ENCODE data around the gene HMGCL.

HMGCL gene

DNA sequence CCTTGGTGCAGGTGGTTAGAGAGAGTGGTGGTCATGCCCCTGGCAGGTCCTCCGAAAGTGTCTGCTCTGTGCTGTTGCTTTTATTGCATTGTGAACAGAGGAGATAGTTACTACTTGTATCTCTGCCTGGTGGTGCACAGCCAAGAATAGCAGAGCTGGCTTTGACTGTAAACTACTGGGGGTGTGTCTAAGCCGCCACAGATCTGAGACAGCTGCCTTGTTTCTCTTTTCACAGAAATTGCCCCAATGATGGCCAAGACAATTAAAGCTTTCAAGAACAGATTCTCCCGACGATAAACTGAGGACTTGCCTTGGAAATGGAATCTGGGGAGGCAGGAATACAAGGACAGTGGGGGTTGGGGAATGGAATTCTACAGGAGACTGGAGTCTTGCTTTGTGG lies 66.0 kb downstream of the HMGCL start:
- TF ChIP-seq, protein P1, sequence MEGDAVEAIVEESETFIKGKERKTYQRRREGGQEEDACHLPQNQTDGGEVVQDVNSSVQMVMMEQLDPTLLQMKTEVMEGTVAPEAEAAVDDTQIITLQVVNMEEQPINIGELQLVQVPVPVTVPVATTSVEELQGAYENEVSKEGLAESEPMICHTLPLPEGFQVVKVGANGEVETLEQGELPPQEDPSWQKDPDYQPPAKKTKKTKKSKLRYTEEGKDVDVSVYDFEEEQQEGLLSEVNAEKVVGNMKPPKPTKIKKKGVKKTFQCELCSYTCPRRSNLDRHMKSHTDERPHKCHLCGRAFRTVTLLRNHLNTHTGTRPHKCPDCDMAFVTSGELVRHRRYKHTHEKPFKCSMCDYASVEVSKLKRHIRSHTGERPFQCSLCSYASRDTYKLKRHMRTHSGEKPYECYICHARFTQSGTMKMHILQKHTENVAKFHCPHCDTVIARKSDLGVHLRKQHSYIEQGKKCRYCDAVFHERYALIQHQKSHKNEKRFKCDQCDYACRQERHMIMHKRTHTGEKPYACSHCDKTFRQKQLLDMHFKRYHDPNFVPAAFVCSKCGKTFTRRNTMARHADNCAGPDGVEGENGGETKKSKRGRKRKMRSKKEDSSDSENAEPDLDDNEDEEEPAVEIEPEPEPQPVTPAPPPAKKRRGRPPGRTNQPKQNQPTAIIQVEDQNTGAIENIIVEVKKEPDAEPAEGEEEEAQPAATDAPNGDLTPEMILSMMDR (IDR thresholded peaks at IDR 0.05), result no peak

DNA sequence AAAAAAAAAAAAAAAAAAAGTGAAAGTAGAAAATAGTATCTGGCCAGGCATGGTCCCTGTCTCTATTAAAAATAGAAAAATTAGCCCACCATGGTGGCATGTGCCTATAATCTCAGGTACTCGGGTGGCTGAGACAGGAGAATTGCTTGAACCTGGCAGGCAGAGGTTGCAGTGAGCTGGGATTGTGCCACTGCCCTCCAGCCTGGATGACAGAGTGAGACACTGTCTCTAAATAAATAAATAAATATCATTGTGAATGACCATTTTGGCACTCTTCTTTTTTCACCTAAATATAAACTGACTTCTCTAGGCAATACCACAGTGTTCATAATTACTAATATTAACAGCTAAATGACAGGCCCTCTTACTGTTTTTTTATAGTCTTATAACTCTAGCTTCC lies 67.4 kb downstream of the HMGCL start:
- TF ChIP-seq, protein P1 (IDR thresholded peaks at IDR 0.05), result no peak

DNA sequence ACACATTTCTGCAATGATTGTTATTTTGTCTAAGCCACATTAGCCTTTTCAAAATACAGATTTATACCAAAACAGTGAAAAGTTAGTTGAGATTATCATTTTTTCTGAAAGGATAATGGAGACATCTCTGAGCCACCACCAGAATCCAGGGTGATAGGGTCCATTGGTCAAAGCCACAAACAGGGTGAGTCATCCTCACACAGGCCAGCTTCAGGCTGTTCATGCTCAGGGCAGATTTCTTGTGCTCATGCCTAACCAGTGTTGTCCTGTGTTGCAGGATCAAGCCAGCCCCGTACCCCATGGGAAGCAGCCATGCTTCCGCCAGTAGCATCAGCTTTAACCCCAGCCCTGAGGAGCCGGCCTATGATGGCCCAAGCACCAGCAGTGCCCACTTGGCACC lies 68.6 kb downstream of the HMGCL start:
- TF ChIP-seq, protein P1 (IDR thresholded peaks at IDR 0.05), result no peak

DNA sequence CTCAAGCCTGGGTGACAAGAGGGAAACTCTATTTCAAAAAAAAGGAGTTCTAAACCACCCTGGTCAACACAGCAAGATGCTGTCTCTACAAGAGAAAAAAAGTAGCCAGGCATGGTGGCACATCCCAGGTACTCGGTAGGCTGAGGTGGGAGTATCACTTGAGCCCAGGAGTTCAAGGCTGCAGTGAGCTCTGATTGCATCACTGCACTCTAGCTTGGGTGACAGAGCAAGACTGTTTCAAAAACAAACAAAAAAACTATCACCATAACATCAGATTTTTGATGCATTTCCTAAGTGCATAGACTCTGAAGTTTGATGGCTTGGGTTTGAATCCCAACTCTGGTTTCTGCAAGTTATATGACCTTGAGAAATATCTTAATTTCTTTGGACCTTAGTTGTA lies 72.3 kb downstream of the HMGCL start:
- TF ChIP-seq, protein P1 (IDR thresholded peaks at IDR 0.05), result no peak
